ENCODE results near the gene TCF21. TPM values are rescaled to one million over a fixed set of nuclear protein-coding genes. Genes with fewer than 3 reads are reported as not detected.

TCF21 gene
- total RNA-seq, 1 donor from 2014 or later, result 0.52 TPM

DNA sequence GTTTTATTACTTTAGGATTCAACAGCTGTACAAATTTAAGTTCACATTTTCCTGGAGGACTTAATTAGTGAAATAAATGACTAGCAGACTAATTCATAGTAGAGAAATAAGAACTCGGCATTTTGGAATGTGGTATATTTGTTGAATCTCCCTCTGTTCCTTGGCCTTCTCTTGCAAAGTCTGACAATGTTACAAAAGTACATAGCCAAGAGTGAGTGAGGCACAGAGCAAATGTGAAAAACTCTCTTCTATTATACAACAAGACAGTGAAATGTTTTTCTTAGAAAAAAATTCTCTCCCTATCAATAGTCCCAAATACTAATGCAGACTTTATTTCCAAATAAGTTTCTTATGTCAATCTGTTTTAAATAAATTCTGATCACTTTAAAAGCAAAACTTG, 44.2 kb upstream of the TCF21 start:
- no peaks in the 10 kb centered on the region for H3K36me3 Mint-ChIP-seq (ENCODE audit: low read depth, unreplicated experiment)
- H3K4me2 ChIP-seq (ENCODE audit: low read length), result no peak overlapping the region
- no peaks in the 10 kb centered on the region for H3K9me3 Mint-ChIP-seq (ENCODE audit: unreplicated experiment)
- no peaks in the 10 kb centered on the region for H3K27me3 ChIP-seq (ENCODE audit: insufficient read depth, low read length)
- H3K27ac ChIP-seq (ENCODE audit: low read depth, low read length), result no peak overlapping the region
- H3K27ac Mint-ChIP-seq (ENCODE audit: unreplicated experiment), result no peak overlapping the region
- H3K9ac ChIP-seq (ENCODE audit: low read length), result no peak overlapping the region
- TF ChIP-seq, protein P1, sequence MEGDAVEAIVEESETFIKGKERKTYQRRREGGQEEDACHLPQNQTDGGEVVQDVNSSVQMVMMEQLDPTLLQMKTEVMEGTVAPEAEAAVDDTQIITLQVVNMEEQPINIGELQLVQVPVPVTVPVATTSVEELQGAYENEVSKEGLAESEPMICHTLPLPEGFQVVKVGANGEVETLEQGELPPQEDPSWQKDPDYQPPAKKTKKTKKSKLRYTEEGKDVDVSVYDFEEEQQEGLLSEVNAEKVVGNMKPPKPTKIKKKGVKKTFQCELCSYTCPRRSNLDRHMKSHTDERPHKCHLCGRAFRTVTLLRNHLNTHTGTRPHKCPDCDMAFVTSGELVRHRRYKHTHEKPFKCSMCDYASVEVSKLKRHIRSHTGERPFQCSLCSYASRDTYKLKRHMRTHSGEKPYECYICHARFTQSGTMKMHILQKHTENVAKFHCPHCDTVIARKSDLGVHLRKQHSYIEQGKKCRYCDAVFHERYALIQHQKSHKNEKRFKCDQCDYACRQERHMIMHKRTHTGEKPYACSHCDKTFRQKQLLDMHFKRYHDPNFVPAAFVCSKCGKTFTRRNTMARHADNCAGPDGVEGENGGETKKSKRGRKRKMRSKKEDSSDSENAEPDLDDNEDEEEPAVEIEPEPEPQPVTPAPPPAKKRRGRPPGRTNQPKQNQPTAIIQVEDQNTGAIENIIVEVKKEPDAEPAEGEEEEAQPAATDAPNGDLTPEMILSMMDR (IDR thresholded peaks at IDR 0.05; ENCODE audit: insufficient read depth, low read depth, low read length), result no peak
- no peak for TF ChIP-seq EZH2 (IDR thresholded peaks at IDR 0.05; ENCODE audit: insufficient read depth, low read length)
- no peak for DNase-seq (ENCODE audit: low read depth)
- H3K9me3 ChIP-seq (ENCODE audit: insufficient read depth, low read depth, low read length), result no peaks in the 10 kb centered on the region
- H3K4me3 Mint-ChIP-seq (ENCODE audit: unreplicated experiment), result no peak overlapping the region
- H3K79me2 ChIP-seq (ENCODE audit: insufficient read depth, low read length), result no peaks in the 10 kb centered on the region
- H3K4me1 ChIP-seq (ENCODE audit: insufficient read depth, low read length), result no peaks in the 10 kb centered on the region
- H2AFZ ChIP-seq (ENCODE audit: low read depth, low read length), result no peak overlapping the region
- no peaks in the 10 kb centered on the region for H3K36me3 ChIP-seq (ENCODE audit: insufficient read depth, low read length)
- no peak overlapping the region for H3K4me3 ChIP-seq (ENCODE audit: insufficient read depth, low read depth, low read length)
- H3K4me1 Mint-ChIP-seq (ENCODE audit: low read depth, unreplicated experiment), result no peaks in the 10 kb centered on the region
- no peaks in the 10 kb centered on the region for H4K20me1 ChIP-seq (ENCODE audit: insufficient read depth, low read length)
- FAIRE-seq, result no peak
- peaks cover 3% of the 10 kb centered on the region for H3K27me3 Mint-ChIP-seq (ENCODE audit: low read depth, unreplicated experiment)

DNA sequence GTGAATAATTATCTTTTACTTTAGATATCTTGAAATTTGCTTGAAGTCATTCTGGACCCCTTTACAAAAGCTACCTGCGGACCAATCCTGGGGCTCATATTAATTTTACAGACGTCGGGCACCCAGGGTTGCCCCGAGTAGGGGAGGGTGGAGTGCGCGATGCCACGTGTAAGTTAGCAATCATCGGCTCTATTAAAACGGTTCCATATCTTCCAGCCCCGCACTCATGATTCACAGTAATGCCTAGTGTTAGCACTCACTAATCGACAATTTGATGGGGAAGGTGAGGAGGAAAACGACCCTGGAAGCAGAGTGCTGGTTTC, 34.9 kb upstream of the TCF21 start:
- Mint-ChIP-seq H3K4me3 (ENCODE audit: unreplicated experiment) (peak overlapping the region; percentile 77), H3K9me3 (ENCODE audit: unreplicated experiment) (no peaks in the 10 kb centered on the region), H3K27ac (ENCODE audit: unreplicated experiment) (no peak overlapping the region), H3K27me3 (ENCODE audit: low read depth, unreplicated experiment) (peaks cover 36% of the 10 kb centered on the region), H3K4me1 (ENCODE audit: low read depth, unreplicated experiment) (peaks cover 7% of the 10 kb centered on the region), H3K36me3 (ENCODE audit: low read depth, unreplicated experiment) (no peaks in the 10 kb centered on the region)
- peaks cover 42% of the 10 kb centered on the region for H3K27me3 ChIP-seq (ENCODE audit: insufficient read depth, low read length)
- H3K9ac ChIP-seq (ENCODE audit: low read length), result no peak overlapping the region
- TF ChIP-seq, protein P1 (IDR thresholded peaks at IDR 0.05; ENCODE audit: insufficient read depth, low read depth, low read length), result no peak
- no peak for TF ChIP-seq EZH2 (IDR thresholded peaks at IDR 0.05; ENCODE audit: insufficient read depth, low read length)
- no peak for DNase-seq (ENCODE audit: low read depth)
- H3K79me2 ChIP-seq (ENCODE audit: insufficient read depth, low read length), result no peaks in the 10 kb centered on the region
- peak overlapping the region; percentile 72 for H3K4me2 ChIP-seq (ENCODE audit: low read length)
- no peak overlapping the region for H3K4me3 ChIP-seq (ENCODE audit: insufficient read depth, low read depth, low read length)
- H3K9me3 ChIP-seq (ENCODE audit: insufficient read depth, low read depth, low read length), result no peaks in the 10 kb centered on the region
- H3K4me1 ChIP-seq (ENCODE audit: insufficient read depth, low read length), result peaks cover 3% of the 10 kb centered on the region
- no peak overlapping the region for H3K27ac ChIP-seq (ENCODE audit: low read depth, low read length)
- no peaks in the 10 kb centered on the region for H4K20me1 ChIP-seq (ENCODE audit: insufficient read depth, low read length)
- no peak overlapping the region for H2AFZ ChIP-seq (ENCODE audit: low read depth, low read length)
- FAIRE-seq, result no peak
- no peaks in the 10 kb centered on the region for H3K36me3 ChIP-seq (ENCODE audit: insufficient read depth, low read length)

DNA sequence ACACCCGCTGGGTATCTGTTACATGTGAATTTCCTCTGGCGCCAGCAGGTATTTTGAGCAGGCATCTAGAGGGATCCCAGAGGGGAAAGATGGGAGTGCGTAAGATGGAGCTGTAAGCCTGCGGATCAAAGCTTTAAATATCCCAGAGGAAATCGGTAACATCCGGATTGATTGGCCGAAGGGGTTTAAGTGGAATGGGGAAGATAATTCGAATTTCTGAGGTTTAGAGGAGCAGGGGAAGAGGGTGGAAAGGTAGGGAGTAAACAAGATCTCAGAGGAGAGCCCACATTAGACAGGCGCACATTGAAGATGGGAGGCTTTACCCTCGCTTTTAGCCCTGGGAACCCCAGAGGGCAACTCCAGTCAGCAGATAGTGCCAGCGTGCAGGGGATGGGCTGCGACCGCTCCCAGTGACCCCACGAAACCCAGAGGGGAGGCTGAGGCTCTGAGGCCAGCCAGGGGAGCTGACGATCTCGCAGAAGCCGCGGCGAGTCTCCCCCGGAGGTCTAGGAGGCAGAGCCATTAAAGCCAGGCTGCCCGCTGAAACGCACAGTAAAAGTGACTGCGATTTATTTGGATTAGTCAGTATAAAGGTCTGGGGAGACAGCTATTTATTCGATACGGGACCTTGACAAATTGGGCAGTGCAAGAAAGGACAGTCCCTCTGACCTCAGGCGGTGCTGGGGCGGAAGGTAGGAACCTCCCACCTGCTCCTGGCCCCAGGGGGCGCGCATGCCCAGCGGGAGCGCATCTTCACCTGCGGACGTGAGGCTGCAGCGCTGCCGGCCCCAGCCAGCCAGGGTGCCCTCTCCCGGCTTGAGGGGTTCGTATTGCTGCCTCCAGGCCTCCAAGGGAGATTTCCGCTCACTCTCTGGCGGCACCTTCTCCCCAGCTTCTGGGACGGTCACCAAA, 34.3 kb upstream of the TCF21 start:
- Histone ChIP-seq H3K79me2 (ENCODE audit: insufficient read depth, low read length) (no peaks in the 10 kb centered on the region), H3K27me3 (ENCODE audit: insufficient read depth, low read length) (peaks cover 42% of the 10 kb centered on the region), H3K4me2 (ENCODE audit: low read length) (peak overlapping the region; percentile 72), H3K4me1 (ENCODE audit: insufficient read depth, low read length) (peaks cover 3% of the 10 kb centered on the region), H3K4me3 (ENCODE audit: insufficient read depth, low read depth, low read length) (no peak overlapping the region), H3K9me3 (ENCODE audit: insufficient read depth, low read depth, low read length) (no peaks in the 10 kb centered on the region), H3K36me3 (ENCODE audit: insufficient read depth, low read length) (no peaks in the 10 kb centered on the region), H3K9ac (ENCODE audit: low read length) (no peak overlapping the region), H4K20me1 (ENCODE audit: insufficient read depth, low read length) (no peaks in the 10 kb centered on the region), H3K27ac (ENCODE audit: low read depth, low read length) (no peak overlapping the region), H2AFZ (ENCODE audit: low read depth, low read length) (peak overlapping the region; percentile 43)
- H3K36me3 Mint-ChIP-seq (ENCODE audit: low read depth, unreplicated experiment), result no peaks in the 10 kb centered on the region
- FAIRE-seq, result no peak
- H3K4me3 Mint-ChIP-seq (ENCODE audit: unreplicated experiment), result peak overlapping the region; percentile 77
- peaks cover 7% of the 10 kb centered on the region for H3K4me1 Mint-ChIP-seq (ENCODE audit: low read depth, unreplicated experiment)
- no peak for DNase-seq (ENCODE audit: low read depth)
- H3K27ac Mint-ChIP-seq (ENCODE audit: unreplicated experiment), result no peak overlapping the region
- H3K27me3 Mint-ChIP-seq (ENCODE audit: low read depth, unreplicated experiment), result peaks cover 36% of the 10 kb centered on the region
- TF ChIP-seq EZH2 (IDR thresholded peaks at IDR 0.05; ENCODE audit: insufficient read depth, low read length), result peak; percentile 84
- TF ChIP-seq, protein P1 (IDR thresholded peaks at IDR 0.05; ENCODE audit: insufficient read depth, low read depth, low read length), result no peak
- H3K9me3 Mint-ChIP-seq (ENCODE audit: unreplicated experiment), result peaks cover 2% of the 10 kb centered on the region
